GM18505 (cell line): ENCODE results near the gene STK24.

Experiments
- ATAC-seq: cut with Tn5 transposase; IDR thresholded peaks from one replicate; pipeline ENCODE4 v1.9.1; 2021; ENCODE audit not compliant: unreplicated experiment
- POLR2A ChIP-seq: IDR thresholded peaks from 4 replicates; pipeline ENCODE4 v1.6.1; 2011; ENCODE audit warnings: borderline replicate concordance; ENCODE audit not compliant: insufficient read depth, insufficient read length; ENCODE audit errors: extremely low read depth

The STK24 gene

GRCh38 chr13:98556968-98557631 is 19.8 kb downstream of the STK24 start:
- no peak for TF ChIP-seq POLR2A
- no peak for ATAC-seq

DNA sequence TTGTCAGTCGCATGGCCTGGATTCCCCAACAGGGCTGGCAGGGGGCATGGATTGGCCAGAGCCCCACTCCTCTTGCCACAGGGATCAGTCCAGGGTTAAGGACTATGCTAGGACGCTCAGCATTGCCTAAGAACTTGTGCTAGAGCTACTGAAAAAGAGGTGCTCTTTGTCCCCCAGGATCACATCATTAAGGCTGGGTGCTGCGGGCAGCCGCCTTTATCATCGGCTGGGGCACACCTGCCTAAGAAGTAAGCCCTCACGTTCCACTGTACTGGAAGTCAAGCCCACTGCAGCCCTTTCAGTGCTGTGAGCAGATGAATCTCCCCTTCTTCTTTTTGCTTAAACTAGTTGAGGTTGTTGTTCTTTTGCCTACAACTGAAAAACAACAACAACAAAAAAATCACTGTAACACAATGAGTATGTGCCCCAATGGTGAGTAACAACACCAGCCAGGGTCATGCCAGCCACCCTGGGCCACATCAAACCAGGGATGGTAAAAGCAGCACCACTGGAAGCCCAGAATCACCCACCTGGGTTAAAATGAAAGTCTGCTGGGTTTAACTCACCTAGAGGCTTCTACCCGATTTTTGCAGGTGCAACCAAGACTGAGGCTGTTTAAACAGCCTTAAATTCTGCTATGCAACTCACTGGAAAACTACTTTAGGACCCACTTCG is 20.6 kb downstream of the STK24 start:
- ATAC-seq: no peak
- TF ChIP-seq POLR2A: no peak

- ATAC-seq: peak; percentile 68
- TF ChIP-seq POLR2A: no peak
Observed at GRCh38 chr13:98549728-98550317, 27.1 kb downstream of the STK24 start.

- TF ChIP-seq POLR2A: no peak
- no peak for ATAC-seq
Observed at GRCh38 chr13:98549006-98549727, 27.7 kb downstream of the STK24 start.

GRCh38 chr13:98548230-98548629 is 28.7 kb downstream of the STK24 start:
- no peak for ATAC-seq
- no peak for TF ChIP-seq POLR2A

GRCh38 chr13:98547455-98547854 is 29.5 kb downstream of the STK24 start:
- no peak for ATAC-seq
- no peak for TF ChIP-seq POLR2A

GRCh38 chr13:98546402-98546801 is 30.5 kb downstream of the STK24 start:
- TF ChIP-seq POLR2A: no peak
- ATAC-seq: no peak

GRCh38 chr13:98544104-98544710 is 32.7 kb downstream of the STK24 start:
- no peak for ATAC-seq
- no peak for TF ChIP-seq POLR2A

- no peak for ATAC-seq
- TF ChIP-seq POLR2A: no peak
Observed at GRCh38 chr13:98543378-98544103, 33.4 kb downstream of the STK24 start.

DNA sequence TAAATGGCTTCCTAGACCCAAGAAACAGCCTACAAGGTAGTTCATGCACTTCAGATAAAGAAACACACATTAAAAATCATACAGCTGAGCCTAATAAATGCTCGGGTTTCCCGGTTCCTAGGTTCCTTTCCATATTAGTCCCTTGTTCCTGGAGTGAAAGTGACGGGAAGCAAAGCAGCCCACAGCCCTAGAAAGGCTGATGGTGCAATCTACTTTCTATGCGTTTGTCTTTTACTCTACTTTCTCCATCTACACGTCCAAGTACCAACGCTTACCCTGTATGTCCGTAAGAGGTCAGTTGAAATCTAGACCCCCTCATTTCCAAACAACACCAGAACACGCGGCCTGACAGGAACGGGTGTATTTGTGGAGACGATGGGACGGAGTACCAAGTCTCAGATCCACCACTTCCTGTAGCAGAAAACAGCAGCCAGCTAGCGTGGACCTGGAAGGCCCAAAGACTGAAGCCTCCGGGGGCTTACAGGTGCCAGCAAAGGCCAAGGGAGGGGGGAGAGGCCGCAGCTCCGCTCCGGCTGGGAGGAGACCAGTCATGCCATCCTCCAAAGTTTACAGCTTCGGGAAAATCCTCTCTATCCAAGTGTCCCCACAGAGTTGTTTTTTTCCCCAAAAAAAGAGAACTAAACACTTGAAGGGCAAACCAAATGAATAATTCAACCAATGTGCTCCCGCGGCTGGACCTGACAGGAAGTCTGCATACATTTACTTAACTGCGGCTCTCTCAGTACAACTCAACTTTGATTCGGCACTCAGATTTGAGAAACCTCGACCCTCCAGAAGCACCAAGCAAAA is 34.1 kb downstream of the STK24 start:
- ATAC-seq: no peak

GRCh38 chr13:98541701-98542203 is 35.2 kb downstream of the STK24 start:
- no peak for ATAC-seq
- TF ChIP-seq POLR2A: no peak

More for the DNA sequence above, 34.1 kb downstream of the STK24 start:
- no peak for TF ChIP-seq POLR2A

DNA sequence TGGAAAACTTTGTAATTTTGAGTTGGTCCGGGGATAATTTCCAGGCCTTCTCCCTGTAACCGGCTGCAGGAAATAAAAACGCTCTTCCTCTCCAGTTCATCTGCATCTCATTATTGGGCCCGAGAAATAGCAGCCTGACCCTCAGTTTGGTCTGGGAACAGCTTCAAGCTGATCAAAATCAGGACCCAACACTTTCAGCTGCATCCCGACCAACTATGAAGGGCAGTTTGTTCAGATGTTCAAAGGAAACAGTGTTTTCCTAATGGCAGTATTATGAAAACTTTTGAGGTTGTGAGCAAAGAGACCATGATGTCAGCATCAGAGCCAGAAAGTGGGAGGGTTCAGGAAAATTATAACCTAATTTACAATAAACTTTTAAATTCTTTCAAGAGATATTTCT is 35.7 kb downstream of the STK24 start:
- no peak for ATAC-seq
- no peak for TF ChIP-seq POLR2A

DNA sequence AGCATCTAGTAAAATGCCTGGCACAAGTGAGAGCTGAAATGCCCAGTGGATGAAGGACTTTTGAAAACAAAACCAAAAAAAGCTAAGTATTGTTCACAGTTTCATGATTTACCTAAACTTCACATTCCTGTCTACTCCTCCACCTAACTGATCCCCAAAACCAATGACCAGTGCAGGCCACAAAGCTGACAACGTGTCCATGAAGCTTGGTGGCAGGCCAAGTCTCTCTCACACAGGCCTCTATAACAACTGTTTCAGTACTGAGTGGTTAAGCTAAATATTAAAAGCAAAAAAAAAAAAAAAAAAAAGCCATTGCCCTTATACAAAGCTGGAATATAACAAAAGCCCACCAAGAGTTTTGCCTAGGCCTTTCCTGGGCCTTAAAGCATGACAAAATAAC is 36.4 kb downstream of the STK24 start:
- ATAC-seq: no peak
- TF ChIP-seq POLR2A: no peak
